Activated CD4-positive, alpha-beta T cell treated with anti-CD3 and anti-CD28 coated beads for 36 hours (primary cell): ENCODE results near the gene TEX261. TPM values are rescaled to one million over a fixed set of nuclear protein-coding genes. Genes with fewer than 3 reads are reported as not detected.

Experiments
- ATAC-seq: fragments of 200-7000 bp; cut with Tn5 transposase; one replicate; pipeline ENCODE4 v1.10.0; 2021; ENCODE audit warnings: mild to moderate bottlenecking, moderate library complexity
- CTCF ChIA-PET: fragments of 350-600 bp; sonication (Branson Sonifier 250); formaldehyde crosslinking; loops from one replicate; lab custom pipeline; 2021; ENCODE audit warnings: antibody characterized with exemption; lab: Charles Lee
- POLR2A ChIA-PET: fragments of 350-600 bp; sonication (Branson Sonifier 250); formaldehyde crosslinking; loops from one replicate; lab custom pipeline; 2021; ENCODE audit warnings: antibody characterized with exemption, inconsistent platforms; lab: Charles Lee
- DNase-seq: peaks from one replicate; pipeline ENCODE4 v3.0.0-alpha.2; 2020
- H3K27ac Mint-ChIP-seq: one replicate; pipeline ENCODE4 v1.8.0; 2021; ENCODE audit warnings: mixed read lengths
- H3K27me3 Mint-ChIP-seq: one replicate; pipeline ENCODE4 v1.8.0; 2021; ENCODE audit warnings: mixed read lengths
- H3K36me3 Mint-ChIP-seq: one replicate; pipeline ENCODE4 v1.8.0; 2021; ENCODE audit warnings: low read depth, mixed read lengths
- H3K4me1 Mint-ChIP-seq: one replicate; pipeline ENCODE4 v1.8.0; 2021; ENCODE audit warnings: mixed read lengths
- H3K4me3 Mint-ChIP-seq: one replicate; pipeline ENCODE4 v1.8.0; 2021; ENCODE audit warnings: mild to moderate bottlenecking, moderate library complexity, mixed read lengths
- H3K9me3 Mint-ChIP-seq: one replicate; pipeline ENCODE4 v1.8.0; 2021; ENCODE audit warnings: low read depth, mixed read lengths
- intact Hi-C, 2 experiments: fragments of 100-400 bp; cut with DNase I in 1 of 2; cut with micrococcal nuclease in 1 of 2; formaldehyde crosslinking; loops; one replicate each; pipeline versions ENCODE4 v1.14.2 to v1.15.1; 2022 to 2024; cut with DNase I, micrococcal nuclease
- total RNA-seq, 2 experiments: library from RNA; stranded (reverse); gene quantifications; one replicate each; pipeline ENCODE4 v1.2.3, GENCODE V29; 2021

The TEX261 gene
- total RNA-seq, 2 experiments from 2014 or later = 39.1 to 48.5 TPM

GRCh38 chr2:70957798-70958197 lies 36.9 kb downstream of the TEX261 start:
- Mint-ChIP-seq H3K9me3 (no peaks in the 10 kb centered on the region), H3K27ac (no peak overlapping the region), H3K36me3 (no peaks in the 10 kb centered on the region), H3K4me1 (no peaks in the 10 kb centered on the region), H3K4me3 (no peak overlapping the region), H3K27me3 (peaks cover 18% of the 10 kb centered on the region)
- ATAC-seq (no peak), DNase-seq (no peak)
- intact Hi-C loops = no loop called here
- ChIA-PET POLR2A (no interaction called here), CTCF (interaction anchor here (1.4 kb wide), 1 partner anchor 10 kb away, joined by 4 read pairs; no protein-coding TSS in a partner anchor)

GRCh38 chr2:70956141-70956540 lies 38.5 kb downstream of the TEX261 start:
- CTCF ChIA-PET = no interaction called here
- H3K4me1 Mint-ChIP-seq = no peaks in the 10 kb centered on the region
- H3K9me3 Mint-ChIP-seq = no peaks in the 10 kb centered on the region
- peaks cover 18% of the 10 kb centered on the region for H3K27me3 Mint-ChIP-seq
- POLR2A ChIA-PET = no interaction called here
- no peak overlapping the region for H3K27ac Mint-ChIP-seq
- H3K36me3 Mint-ChIP-seq = no peaks in the 10 kb centered on the region
- H3K4me3 Mint-ChIP-seq = no peak overlapping the region
- intact Hi-C loops = no loop called here
- ATAC-seq = no peak
- DNase-seq = no peak

DNA sequence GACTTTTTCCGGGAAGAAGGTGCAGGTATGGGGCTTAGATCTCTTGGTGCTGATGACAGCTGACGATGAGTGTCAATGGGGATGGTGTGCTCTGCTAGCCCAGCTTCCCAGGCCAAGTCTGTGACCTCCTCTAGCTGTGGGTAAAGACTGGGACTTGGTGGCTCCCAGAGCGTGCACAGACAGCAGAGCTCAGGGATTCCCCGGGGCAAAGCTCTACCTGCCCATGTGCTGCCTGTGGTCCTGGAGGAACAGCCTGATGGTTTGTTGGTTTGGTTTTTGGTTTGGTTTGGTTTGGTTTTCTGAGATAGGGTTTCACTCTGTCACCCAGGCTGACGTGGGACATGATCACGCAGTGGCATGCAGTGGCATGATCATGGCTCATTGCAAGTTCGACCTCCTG lies 39.8 kb downstream of the TEX261 start:
- CTCF ChIA-PET = interaction anchor here (0.7 to 3.4 kb wide), 4 partner anchors 10 to 99 kb away, joined by 3 to 22 read pairs (median 3); no protein-coding TSS in a partner anchor
- intact Hi-C loops = no loop called here
- Mint-ChIP-seq H3K9me3 (no peaks in the 10 kb centered on the region), H3K4me3 (no peak overlapping the region), H3K27ac (no peak overlapping the region), H3K27me3 (peaks cover 15% of the 10 kb centered on the region), H3K36me3 (no peaks in the 10 kb centered on the region), H3K4me1 (no peaks in the 10 kb centered on the region)
- POLR2A ChIA-PET = no interaction called here
- DNase-seq = no peak
- no peak for ATAC-seq

DNA sequence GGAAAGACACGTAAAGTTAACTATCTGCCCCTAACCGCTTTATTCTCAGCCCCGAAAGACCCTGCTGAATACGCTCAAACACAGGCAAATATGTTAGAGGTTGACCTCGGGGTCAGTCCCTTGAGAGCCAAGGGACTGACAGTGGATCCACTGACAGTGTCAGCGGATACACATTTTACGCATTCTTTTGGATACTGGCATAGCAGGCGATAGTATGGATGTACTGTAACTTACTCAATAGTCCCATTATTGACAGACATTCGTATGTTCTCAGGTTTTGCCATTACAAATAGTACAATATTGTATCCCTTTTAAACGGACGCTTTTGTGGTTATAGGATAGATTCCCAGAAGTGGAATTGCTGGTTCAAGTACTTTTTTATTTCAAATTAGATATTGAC lies 45.6 kb downstream of the TEX261 start:
- peaks cover 14% of the 10 kb centered on the region for H3K27me3 Mint-ChIP-seq
- ChIA-PET POLR2A (no interaction called here), CTCF (interaction anchor here (0.6 to 3.9 kb wide), 30 partner anchors 9 to 494 kb away, joined by 3 to 75 read pairs (median 5); partner anchors contain the start of genes ATP6V1B1 and FIGLA)
- no peak for ATAC-seq
- DNase-seq = no peak
- intact Hi-C loops = loop anchor here (2.0 to 10.0 kb wide), 4 partner anchors 30 to 644 kb away; no protein-coding TSS in a partner anchor
- no peak overlapping the region for H3K27ac Mint-ChIP-seq
- no peaks in the 10 kb centered on the region for H3K9me3 Mint-ChIP-seq
- no peaks in the 10 kb centered on the region for H3K36me3 Mint-ChIP-seq
- H3K4me1 Mint-ChIP-seq = peaks cover 17% of the 10 kb centered on the region
- no peak overlapping the region for H3K4me3 Mint-ChIP-seq

DNA sequence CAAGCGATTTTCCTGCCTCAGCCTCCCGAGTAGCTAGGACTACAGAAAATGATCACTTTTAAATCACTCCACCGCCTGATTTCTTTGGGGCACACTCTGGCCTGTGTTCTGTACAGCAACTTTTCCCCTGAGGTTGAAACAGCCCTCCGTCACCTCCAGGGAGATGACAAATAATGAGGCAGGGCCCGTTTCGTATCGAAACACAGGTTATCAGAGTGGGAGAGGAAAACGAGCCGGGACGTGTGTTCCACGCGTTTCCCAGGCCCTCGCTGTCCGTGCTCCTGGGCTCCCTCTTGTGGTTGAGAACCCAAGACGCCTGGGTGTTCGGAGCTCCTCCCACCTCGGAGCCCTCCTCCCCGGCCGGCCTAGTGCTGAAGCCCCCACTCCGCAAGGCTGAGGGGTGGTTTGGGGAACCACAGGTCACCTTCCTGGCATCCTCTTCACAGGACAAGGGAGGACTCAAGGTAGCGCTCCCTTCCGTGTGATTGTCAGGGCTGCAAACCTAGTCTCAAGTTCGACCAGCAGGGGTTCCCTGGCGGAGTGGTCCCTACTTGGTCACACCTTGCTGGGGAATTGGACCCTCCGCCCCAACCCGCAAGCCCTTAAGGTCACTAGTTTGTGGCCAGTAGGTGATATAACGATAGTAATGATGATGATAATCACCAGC lies 46.2 kb downstream of the TEX261 start:
- H3K36me3 Mint-ChIP-seq = no peaks in the 10 kb centered on the region
- DNase-seq (peak; percentile 89), ATAC-seq (peak; percentile 94)
- intact Hi-C loops = loop anchor here (1.0 to 10.0 kb wide), 6 partner anchors 30 to 644 kb away; no protein-coding TSS in a partner anchor
- peaks cover 17% of the 10 kb centered on the region for H3K4me1 Mint-ChIP-seq
- H3K9me3 Mint-ChIP-seq = no peaks in the 10 kb centered on the region
- peak overlapping the region; percentile 64 for H3K4me3 Mint-ChIP-seq
- ChIA-PET POLR2A (no interaction called here), CTCF (interaction anchor here (0.6 to 3.9 kb wide), 36 partner anchors 9 to 872 kb away, joined by 3 to 75 read pairs (median 4); partner anchors contain the start of genes ATP6V1B1 and FIGLA)
- H3K27me3 Mint-ChIP-seq = peaks cover 13% of the 10 kb centered on the region
- peak overlapping the region; percentile 20 for H3K27ac Mint-ChIP-seq

- ChIA-PET CTCF (interaction anchor here (0.5 to 3.9 kb wide), 34 partner anchors 8 to 871 kb away, joined by 3 to 75 read pairs (median 4); partner anchors contain the start of genes ATP6V1B1 and FIGLA), POLR2A (no interaction called here)
- H3K4me1 Mint-ChIP-seq = peaks cover 17% of the 10 kb centered on the region
- ATAC-seq (peak; percentile 37), DNase-seq (peak; percentile 21)
- no peaks in the 10 kb centered on the region for H3K36me3 Mint-ChIP-seq
- H3K27ac Mint-ChIP-seq = peak overlapping the region; percentile 20
- H3K9me3 Mint-ChIP-seq = no peaks in the 10 kb centered on the region
- H3K27me3 Mint-ChIP-seq = peaks cover 13% of the 10 kb centered on the region
- peak overlapping the region; percentile 64 for H3K4me3 Mint-ChIP-seq
- intact Hi-C loops = loop anchor here (1.0 to 10.0 kb wide), 9 partner anchors 29 to 643 kb away; no protein-coding TSS in a partner anchor
Observed at GRCh38 chr2:70947556-70948184, 47.0 kb downstream of the TEX261 start.

- CTCF ChIA-PET = interaction anchor here (0.5 to 3.9 kb wide), 18 partner anchors 11 to 625 kb away, joined by 3 to 75 read pairs (median 4); partner anchors contain the start of genes ATP6V1B1 and FIGLA
- intact Hi-C loops = loop anchor here (1.0 to 10.0 kb wide), 5 partner anchors 76 to 643 kb away; no protein-coding TSS in a partner anchor
- peaks cover 17% of the 10 kb centered on the region for H3K4me1 Mint-ChIP-seq
- POLR2A ChIA-PET = no interaction called here
- no peaks in the 10 kb centered on the region for H3K9me3 Mint-ChIP-seq
- ATAC-seq = peak; percentile 56
- H3K36me3 Mint-ChIP-seq = no peaks in the 10 kb centered on the region
- H3K27ac Mint-ChIP-seq = no peak overlapping the region
- H3K4me3 Mint-ChIP-seq = no peak overlapping the region
- peak; percentile 75 for DNase-seq
- peaks cover 13% of the 10 kb centered on the region for H3K27me3 Mint-ChIP-seq
Observed at GRCh38 chr2:70946832-70947442, 47.7 kb downstream of the TEX261 start.

- no peak overlapping the region for H3K4me3 Mint-ChIP-seq
- ChIA-PET CTCF (interaction anchor here (0.8 to 1.2 kb wide), 2 partner anchors 24 to 73 kb away, joined by 3 to 4 read pairs; no protein-coding TSS in a partner anchor), POLR2A (no interaction called here)
Observed at GRCh38 chr2:70944111-70944690, 50.5 kb downstream of the TEX261 start.

GRCh38 chr2:70943205-70943871 lies 51.3 kb downstream of the TEX261 start:
- H3K4me1 Mint-ChIP-seq = peaks cover 15% of the 10 kb centered on the region
- H3K27ac Mint-ChIP-seq = no peak overlapping the region

More at GRCh38 chr2:70944111-70944690, 50.5 kb downstream of the TEX261 start:
- DNase-seq (no peak), ATAC-seq (no peak)
- Mint-ChIP-seq H3K27me3 (peaks cover 13% of the 10 kb centered on the region), H3K9me3 (no peaks in the 10 kb centered on the region), H3K4me1 (peaks cover 17% of the 10 kb centered on the region), H3K27ac (no peak overlapping the region), H3K36me3 (no peaks in the 10 kb centered on the region)
- intact Hi-C loops = loop anchor here in 1 of 2 experiments (10.0 kb wide), 1 partner anchor 289 kb away; no protein-coding TSS in a partner anchor

More at GRCh38 chr2:70943205-70943871, 51.3 kb downstream of the TEX261 start:
- intact Hi-C loops = loop anchor here in 1 of 2 experiments (10.0 kb wide), 1 partner anchor 289 kb away; no protein-coding TSS in a partner anchor
- DNase-seq (no peak), ATAC-seq (no peak)
- H3K27me3 Mint-ChIP-seq = peaks cover 15% of the 10 kb centered on the region
- POLR2A ChIA-PET = no interaction called here
- no peaks in the 10 kb centered on the region for H3K9me3 Mint-ChIP-seq
- CTCF ChIA-PET = interaction anchor here (1.0 to 1.2 kb wide), 2 partner anchors 10 to 23 kb away, joined by 3 read pairs; no protein-coding TSS in a partner anchor
- H3K4me3 Mint-ChIP-seq = no peak overlapping the region
- H3K36me3 Mint-ChIP-seq = no peaks in the 10 kb centered on the region
